B cell (primary cell): ENCODE data around the gene NOD2. TPM values are rescaled to one million over a fixed set of nuclear protein-coding genes. Genes with fewer than 3 reads are reported as not detected.

ENCODE experiments used
- ATAC-seq: fragments of 200-7000 bp; cut with Tn5 transposase; one replicate; pipeline ENCODE4 v1.10.0; 2021; ENCODE audit warnings: low read depth, mild to moderate bottlenecking, moderate number of reproducible peaks, moderate library complexity
- CTCF ChIA-PET: fragments of 350-600 bp; sonication (Branson Sonifier 250); formaldehyde crosslinking; loops from one replicate; lab custom pipeline; 2021; ENCODE audit warnings: antibody characterized with exemption, inconsistent platforms; lab: Charles Lee
- POLR2A ChIA-PET: fragments of 350-600 bp; sonication (Branson Sonifier 250); formaldehyde crosslinking; loops from one replicate; lab custom pipeline; 2021; ENCODE audit warnings: antibody characterized with exemption; lab: Charles Lee
- DNase-seq: peaks from one replicate; pipeline ENCODE4 v3.0.0; 2013
- H2AFZ ChIP-seq: 2 replicates; pipeline ENCODE4 v1.6.1; 2012; ENCODE audit warnings: mild to moderate bottlenecking, low read depth, low read length; ENCODE audit not compliant: insufficient read depth, poor library complexity, severe bottlenecking
- H3K27ac ChIP-seq, 2 donors: 1 replicate in 1 of 2; 2 replicates in 1 of 2; pipeline ENCODE4 v1.5.1; 2012 to 2013; ENCODE audit warnings: low read length in 2 of 2, mild to moderate bottlenecking in 2 of 2, moderate library complexity in 1 of 2
- H3K27me3 ChIP-seq, 4 experiments: fragments of 200-600 bp in 1 of 4; sonication (generic) in 1 of 4; replicated peaks in 1 of 4; 1 replicate in 2 of 4; 2 replicates in 2 of 4; pipeline versions ENCODE4 v1.6.1 to v1.7.0; 2013 to 2016; ENCODE audit warnings: low read length in 3 of 4, mild to moderate bottlenecking in 2 of 4, mixed read lengths in 1 of 4, moderate library complexity in 1 of 4; ENCODE audit not compliant: insufficient read depth in 4 of 4, control insufficient read depth in 3 of 4; ENCODE audit errors: control extremely low read depth in 1 of 4
- H3K36me3 ChIP-seq, 2 experiments: replicated peaks in 1 of 2; 1 replicate in 1 of 2; 2 replicates in 1 of 2; pipeline versions ENCODE4 v1.6.1 to v1.7.1; 2013; ENCODE audit warnings: low read length in 1 of 2; ENCODE audit not compliant: insufficient read depth in 2 of 2, control insufficient read depth in 1 of 2; ENCODE audit errors: control extremely low read depth in 1 of 2, extremely low read depth in 1 of 2
- H3K4me1 ChIP-seq, 2 donors: fragments of 200-600 bp in 1 of 2; sonication (generic) in 1 of 2; 1 replicate in 1 of 2; 2 replicates in 1 of 2; pipeline versions ENCODE4 v1.5.1 to v1.6.1; 2013 to 2017; ENCODE audit warnings: low read length in 2 of 2; ENCODE audit not compliant: control insufficient read depth in 2 of 2, insufficient read depth in 2 of 2
- H3K4me2 ChIP-seq: replicated peaks from 2 replicates; pipeline ENCODE3; 2012; ENCODE audit warnings: mild to moderate bottlenecking, low read depth, low read length; ENCODE audit not compliant: poor library complexity, severe bottlenecking
- H3K4me3 ChIP-seq, 5 experiments: fragments of 200-600 bp in 1 of 5; sonication (generic) in 1 of 5; 1 replicate in 3 of 5; 2 replicates in 2 of 5; pipeline versions ENCODE4 v1.5.1 to v1.7.0; 2011 to 2016; ENCODE audit warnings: low read length in 4 of 5, mild to moderate bottlenecking in 4 of 5, low read depth in 2 of 5, control low read depth in 1 of 5, moderate library complexity in 1 of 5; ENCODE audit not compliant: insufficient read depth in 1 of 5; ENCODE audit errors: control extremely low read depth in 1 of 5, extremely low read depth in 1 of 5
- H3K79me2 ChIP-seq: fragments of 200-600 bp; sonication (generic); one replicate; pipeline ENCODE4 v1.6.0; 2016; ENCODE audit warnings: low read length; ENCODE audit not compliant: control insufficient read depth, insufficient read depth
- H3K9ac ChIP-seq: fragments of 200-600 bp; sonication (generic); 2 replicates; pipeline ENCODE4 v1.6.1; 2017; ENCODE audit warnings: mild to moderate bottlenecking, low read length, moderate library complexity
- H3K9me3 ChIP-seq, 3 donors: one replicate each; pipeline versions ENCODE4 v1.6.1 to v1.7.1; 2013; ENCODE audit warnings: low read length in 2 of 3; ENCODE audit not compliant: control insufficient read depth in 2 of 3, insufficient read depth in 1 of 3; ENCODE audit errors: control extremely low read depth in 1 of 3
- H4K20me1 ChIP-seq: 2 replicates; pipeline ENCODE4 v1.6.0; 2012; ENCODE audit warnings: mild to moderate bottlenecking, low read length; ENCODE audit not compliant: insufficient read depth, control insufficient read depth, poor library complexity, severe bottlenecking
- H3K27ac Mint-ChIP-seq: one replicate; pipeline ENCODE4 v1.8.0; 2021; ENCODE audit warnings: mixed read lengths
- H3K27me3 Mint-ChIP-seq: one replicate; pipeline ENCODE4 v1.8.0; 2021; ENCODE audit warnings: mixed read lengths
- H3K4me1 Mint-ChIP-seq: one replicate; pipeline ENCODE4 v1.8.0; 2021; ENCODE audit warnings: mixed read lengths
- H3K4me3 Mint-ChIP-seq: one replicate; pipeline ENCODE4 v1.8.0; 2021; ENCODE audit warnings: mixed read lengths
- H3K9me3 Mint-ChIP-seq: one replicate; pipeline ENCODE4 v1.8.0; 2022; ENCODE audit warnings: mixed read lengths; ENCODE audit not compliant: insufficient read depth
- CTCF ChIP-seq: fragments of 200-600 bp; IDR thresholded peaks from one replicate; pipeline ENCODE4 v1.8.0; 2022; ENCODE audit warnings: antibody characterized with exemption, mild to moderate bottlenecking
- EZH2 ChIP-seq: IDR thresholded peaks from 2 replicates; pipeline ENCODE4 v1.6.1; 2012; ENCODE audit warnings: borderline replicate concordance, low read depth, mild to moderate bottlenecking, moderate library complexity, low read length; ENCODE audit not compliant: insufficient read depth, poor library complexity, severe bottlenecking
- WGBS: methylation state at CpG from one replicate; pipeline ENCODE4 v1.1.5; 2013; ENCODE audit warnings: missing lambda C conversion rate; ENCODE audit not compliant: insufficient coverage; 5-methylcytosine and 5-hydroxymethylcytosine counted together
- intact Hi-C: fragments of 100-400 bp; cut with micrococcal nuclease; formaldehyde crosslinking; loops from one replicate; pipeline ENCODE4 v1.10.0; 2022
- polyA plus RNA-seq: library from polyadenylated mRNA; depleted of rRNA; stranded (reverse); fragments of >200 nt; gene quantifications from 2 replicates; pipeline ENCODE4 v1.2.3, GENCODE V29; 2012
- total RNA-seq, 2 donors: library from RNA; stranded (reverse); fragments of 120-200 nt in 1 of 2; gene quantifications; 1 replicate in 1 of 2; 2 replicates in 1 of 2; pipeline versions ENCODE4 v1.2.3 to v1.2.4, GENCODE V29; 2013 to 2022

NOD2 gene
- total and polyA plus RNA-seq, 2 donors (not counting 1 experiment from before 2014, with no cell fraction given): 1.2 to 1.8 TPM

- peaks cover 62 to 64% of the 10 kb centered on the region in 2 donors for H3K4me1 ChIP-seq
- Mint-ChIP-seq H3K4me1 (peaks cover 62% of the 10 kb centered on the region), H3K27me3 (no peaks in the 10 kb centered on the region), H3K4me3 (peak overlapping the region; percentile 93), H3K27ac (peak overlapping the region; percentile 98), H3K9me3 (no peaks in the 10 kb centered on the region)
- H2AFZ ChIP-seq: peak overlapping the region; percentile 79
- peaks cover 2 to 46% of the 10 kb centered on the region in 2 experiments for H3K36me3 ChIP-seq
- TF ChIP-seq CTCF: no peak
- TF ChIP-seq EZH2: no peak
- POLR2A ChIA-PET: interaction anchor here (0.6 to 0.9 kb wide), 2 partner anchors 127 to 198 kb away, joined by 4 to 9 read pairs; no protein-coding TSS in a partner anchor
- H3K27me3 ChIP-seq: no peaks in the 10 kb centered on the region
- intact Hi-C loops: loop anchor here (2.0 to 5.0 kb wide), 4 partner anchors 13 to 613 kb away; partner anchors contain the start of genes HEATR3 and NKD1
- 79% methylated on average over 4 of the region's 6 CpGs for WGBS
- H3K27ac ChIP-seq: peak overlapping the region; percentile 92 to 95
- CTCF ChIA-PET: interaction anchor here (0.7 to 12.4 kb wide), 9 partner anchors 8 to 613 kb away, joined by 3 to 154 read pairs (median 8); partner anchors contain the start of genes BRD7 and CYLD
- DNase-seq (no peak), ATAC-seq (no peak)
- H3K9ac ChIP-seq: peak overlapping the region; percentile 92
- no peaks in the 10 kb centered on the region for H3K9me3 ChIP-seq
- H3K4me2 ChIP-seq: peak overlapping the region; percentile 93
- peaks cover 55% of the 10 kb centered on the region for H3K79me2 ChIP-seq
- peak overlapping the region; percentile 76 to 96 (median 93) for H3K4me3 ChIP-seq
- H4K20me1 ChIP-seq: peaks cover 20% of the 10 kb centered on the region
These were observed 13.5 kb upstream of the NOD2 start for GRCh38 chr16:50679676-50680555.
